MM.1S (cell line): ENCODE measurements around the gene ADARB1.

Source experiments
- DNase-seq: peaks from one replicate; pipeline ENCODE4 v3.0.0-alpha.2; 2015
- H2AFZ ChIP-seq: fragments of 300-600 bp; sonication (generic); 2 replicates; pipeline ENCODE4 v1.6.0; 2016; ENCODE audit warnings: antibody characterized with exemption, low read length
- H3F3A ChIP-seq: fragments of 300-600 bp; sonication (generic); 2 replicates; pipeline ENCODE4 v1.6.1; 2016; ENCODE audit warnings: mild to moderate bottlenecking, antibody characterized with exemption, low read length, moderate library complexity, mixed read lengths; ENCODE audit not compliant: insufficient read depth
- H3K27ac ChIP-seq: fragments of 300-600 bp; sonication (generic); 2 replicates; pipeline ENCODE4 v1.5.1; 2016; ENCODE audit warnings: mild to moderate bottlenecking, low read length
- H3K27me3 ChIP-seq: fragments of 300-600 bp; sonication (generic); replicated peaks from 2 replicates; pipeline ENCODE4 v1.6.0; 2016; ENCODE audit warnings: low read length; ENCODE audit not compliant: insufficient read depth
- H3K36me3 ChIP-seq: fragments of 300-600 bp; sonication (generic); replicated peaks from 2 replicates; pipeline ENCODE4 v1.6.1; 2016; ENCODE audit warnings: mild to moderate bottlenecking, low read length, mixed read lengths; ENCODE audit not compliant: insufficient read depth
- H3K4me1 ChIP-seq: fragments of 300-600 bp; sonication (generic); 2 replicates; pipeline ENCODE4 v1.6.1; 2016; ENCODE audit warnings: low read length, mixed read lengths
- H3K4me2 ChIP-seq: fragments of 300-600 bp; sonication (generic); 2 replicates; pipeline ENCODE4 v1.6.0; 2016; ENCODE audit warnings: low read depth, low read length
- H3K4me3 ChIP-seq: fragments of 300-600 bp; sonication (generic); 2 replicates; pipeline ENCODE4 v1.5.1; 2016; ENCODE audit warnings: low read length, mixed read lengths
- H3K79me2 ChIP-seq: fragments of 300-600 bp; sonication (generic); 2 replicates; pipeline ENCODE4 v1.6.1; 2016; ENCODE audit warnings: mixed run types, low read length, mixed read lengths
- H3K9ac ChIP-seq: fragments of 300-600 bp; sonication (generic); 2 replicates; pipeline ENCODE4 v1.6.1; 2016; ENCODE audit warnings: low read length, mixed read lengths
- H3K9me2 ChIP-seq: fragments of 300-600 bp; sonication (generic); replicated peaks from 2 replicates; pipeline ENCODE4 v1.6.1; 2016; ENCODE audit warnings: mild to moderate bottlenecking, low read length, mixed read lengths; ENCODE audit not compliant: insufficient read depth
- H3K9me3 ChIP-seq: fragments of 300-600 bp; sonication (generic); replicated peaks from 2 replicates; pipeline ENCODE4 v1.6.1; 2016; ENCODE audit warnings: mild to moderate bottlenecking, low read length, mixed read lengths; ENCODE audit not compliant: insufficient read depth
- H4K20me1 ChIP-seq: fragments of 300-600 bp; sonication (generic); 2 replicates; pipeline ENCODE4 v1.6.1; 2016; ENCODE audit warnings: mild to moderate bottlenecking, low read length, moderate library complexity, mixed read lengths; ENCODE audit not compliant: insufficient read depth
- EZH2 ChIP-seq: fragments of 300-600 bp; sonication (generic); optimal IDR thresholded peaks from 2 replicates; pipeline ENCODE3; 2017; ENCODE audit warnings: low read depth, mild to moderate bottlenecking, antibody characterized with exemption, low read length, mixed read lengths
- EZH2phosphoT487 ChIP-seq: fragments of 300-600 bp; sonication (generic); IDR thresholded peaks from 2 replicates; pipeline ENCODE4 v1.6.1; 2018; ENCODE audit warnings: antibody characterized with exemption, low read length
- TF ChIP-seq, protein P1 (sequence below): fragments of 300-600 bp; sonication (generic); IDR thresholded peaks from 2 replicates; pipeline ENCODE4 v1.5.1; 2016; ENCODE audit warnings: antibody characterized with exemption, low read length, mixed read lengths

The ADARB1 gene

DNA sequence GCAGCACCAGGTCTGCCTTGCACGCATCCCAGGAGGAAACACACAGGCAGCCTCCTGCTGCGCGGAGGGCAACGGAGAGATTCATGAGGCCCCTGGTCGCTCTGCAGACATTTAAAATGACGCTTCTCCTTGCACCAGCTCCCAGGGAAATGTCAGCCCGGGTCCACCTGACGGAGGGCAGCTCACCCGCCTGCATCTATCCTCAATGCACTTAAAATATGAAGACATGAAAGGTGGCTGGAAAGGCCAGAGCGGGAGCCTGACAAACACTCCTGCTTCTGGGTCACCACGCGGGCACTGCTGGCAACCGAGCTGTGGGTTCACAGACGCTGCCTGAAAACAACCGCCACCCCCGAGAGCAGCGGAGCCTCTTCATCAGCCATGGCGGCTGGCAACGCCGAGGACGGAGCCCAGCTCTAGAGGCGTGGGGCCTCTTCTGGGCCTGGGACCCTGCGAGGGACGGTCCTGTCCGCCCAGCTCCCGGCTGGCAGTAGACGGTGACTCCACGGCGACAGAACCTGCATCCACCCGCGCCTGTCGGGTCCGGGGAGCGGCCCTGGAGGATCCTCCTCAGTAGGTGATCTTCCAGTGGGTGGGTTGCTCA is 190.6 kb downstream of the ADARB1 start:
- Histone ChIP-seq H3K4me1 (no peaks in the 10 kb centered on the region), H3K27me3 (peaks cover 7% of the 10 kb centered on the region), H3K9ac (no peak overlapping the region), H3K4me3 (no peak overlapping the region), H3F3A (no peaks in the 10 kb centered on the region), H3K9me2 (no peaks in the 10 kb centered on the region), H3K79me2 (no peaks in the 10 kb centered on the region), H3K9me3 (no peaks in the 10 kb centered on the region), H4K20me1 (no peaks in the 10 kb centered on the region), H3K27ac (no peak overlapping the region), H2AFZ (no peak overlapping the region), H3K36me3 (no peaks in the 10 kb centered on the region; the same call in 1 of the 2 replicates), H3K4me2 (no peak overlapping the region)
- no peak for DNase-seq
- TF ChIP-seq, protein P1, sequence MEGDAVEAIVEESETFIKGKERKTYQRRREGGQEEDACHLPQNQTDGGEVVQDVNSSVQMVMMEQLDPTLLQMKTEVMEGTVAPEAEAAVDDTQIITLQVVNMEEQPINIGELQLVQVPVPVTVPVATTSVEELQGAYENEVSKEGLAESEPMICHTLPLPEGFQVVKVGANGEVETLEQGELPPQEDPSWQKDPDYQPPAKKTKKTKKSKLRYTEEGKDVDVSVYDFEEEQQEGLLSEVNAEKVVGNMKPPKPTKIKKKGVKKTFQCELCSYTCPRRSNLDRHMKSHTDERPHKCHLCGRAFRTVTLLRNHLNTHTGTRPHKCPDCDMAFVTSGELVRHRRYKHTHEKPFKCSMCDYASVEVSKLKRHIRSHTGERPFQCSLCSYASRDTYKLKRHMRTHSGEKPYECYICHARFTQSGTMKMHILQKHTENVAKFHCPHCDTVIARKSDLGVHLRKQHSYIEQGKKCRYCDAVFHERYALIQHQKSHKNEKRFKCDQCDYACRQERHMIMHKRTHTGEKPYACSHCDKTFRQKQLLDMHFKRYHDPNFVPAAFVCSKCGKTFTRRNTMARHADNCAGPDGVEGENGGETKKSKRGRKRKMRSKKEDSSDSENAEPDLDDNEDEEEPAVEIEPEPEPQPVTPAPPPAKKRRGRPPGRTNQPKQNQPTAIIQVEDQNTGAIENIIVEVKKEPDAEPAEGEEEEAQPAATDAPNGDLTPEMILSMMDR, result no peak
- TF ChIP-seq EZH2phosphoT487 (no peak), EZH2 (no peak)

DNA sequence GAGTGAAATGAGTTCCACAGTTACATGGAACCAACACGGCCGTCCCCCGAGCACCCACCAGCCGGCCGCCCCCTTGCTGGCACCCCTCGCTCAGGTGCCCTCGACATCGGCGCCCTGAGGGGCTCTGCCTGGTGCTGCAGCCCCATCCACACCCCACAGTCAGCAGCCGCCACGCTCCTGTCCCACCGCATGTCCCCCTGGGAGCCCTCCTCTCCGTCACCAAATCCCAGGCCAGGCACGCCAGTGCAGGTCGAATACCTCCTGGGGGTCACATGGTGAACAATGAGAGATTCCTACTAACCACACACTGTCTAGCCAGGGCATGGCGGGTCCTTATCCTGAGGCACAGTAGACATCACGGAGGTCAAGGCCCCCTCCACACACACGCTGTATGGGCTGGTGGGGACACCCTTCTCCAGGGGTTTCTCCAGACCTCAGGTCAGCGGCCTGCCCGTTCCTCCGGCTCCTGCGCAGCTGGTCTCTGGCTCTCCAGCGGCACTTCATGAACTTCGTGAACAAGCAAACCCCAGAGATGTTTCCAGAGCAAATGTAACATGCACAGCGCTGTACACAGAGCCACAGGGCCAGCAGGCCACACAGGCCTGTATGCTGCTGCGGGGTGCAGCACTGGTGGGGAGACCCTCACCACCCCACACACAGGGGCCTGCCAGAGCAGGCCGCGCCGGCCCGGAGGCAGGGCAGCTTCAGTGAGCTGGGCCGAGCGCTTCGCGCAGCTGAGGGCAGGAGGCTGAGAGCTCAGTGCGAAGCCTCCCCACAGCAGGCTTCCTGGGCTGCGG is 191.5 kb downstream of the ADARB1 start:
- Histone ChIP-seq H3K9me2 (no peaks in the 10 kb centered on the region), H3K36me3 (no peaks in the 10 kb centered on the region; the same call in 1 of the 2 replicates), H3K27ac (no peak overlapping the region), H3K27me3 (no peaks in the 10 kb centered on the region), H3K4me3 (no peak overlapping the region), H3F3A (no peaks in the 10 kb centered on the region), H4K20me1 (no peaks in the 10 kb centered on the region), H3K9ac (no peak overlapping the region), H3K4me2 (no peak overlapping the region), H2AFZ (no peak overlapping the region), H3K9me3 (no peaks in the 10 kb centered on the region), H3K4me1 (no peaks in the 10 kb centered on the region), H3K79me2 (no peaks in the 10 kb centered on the region)
- TF ChIP-seq, protein P1, result no peak
- TF ChIP-seq EZH2phosphoT487 (no peak), EZH2 (no peak)
- DNase-seq, result no peak

DNA sequence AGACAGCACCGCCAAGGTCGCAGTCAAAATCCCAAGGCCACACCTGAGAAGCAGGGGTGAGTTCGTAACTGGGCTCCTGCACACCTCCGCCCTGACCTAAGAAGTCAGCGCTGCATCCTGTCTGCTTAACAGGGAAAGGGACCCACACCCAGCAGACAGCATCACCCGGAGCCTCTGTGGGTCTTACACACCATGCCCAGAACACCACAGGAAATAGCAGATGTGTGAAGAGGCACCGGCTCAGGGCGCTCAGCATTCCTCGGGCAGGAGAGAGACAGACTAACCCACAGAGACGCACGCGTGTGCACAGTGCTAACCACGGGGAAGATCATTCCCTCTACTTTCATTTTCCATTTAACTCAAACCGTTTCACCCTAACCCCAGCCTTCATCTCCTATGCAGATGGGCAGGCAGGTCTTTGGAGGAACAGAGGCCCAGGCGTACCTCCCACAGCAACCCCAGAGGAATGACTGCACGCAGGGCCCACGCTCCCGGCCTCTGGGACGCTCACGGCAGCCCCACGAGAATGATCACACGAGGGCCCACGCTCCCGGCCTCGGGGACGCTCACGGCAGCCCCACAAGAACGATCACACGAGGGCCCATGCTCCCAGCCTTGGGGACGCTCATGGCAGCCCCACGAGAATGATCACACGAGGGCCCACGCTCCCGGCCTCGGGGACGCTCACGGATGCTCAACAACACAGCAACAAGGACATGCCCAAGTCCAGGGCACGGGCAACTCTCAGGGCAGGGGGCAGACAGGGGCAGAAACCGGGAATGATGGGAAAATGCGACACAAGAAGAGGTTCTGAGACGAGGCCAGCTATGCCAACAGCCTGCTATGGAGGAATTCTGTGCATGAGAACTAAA is 192.4 kb downstream of the ADARB1 start:
- no peak overlapping the region for H3K4me2 ChIP-seq
- peaks cover 2% of the 10 kb centered on the region for H3K36me3 ChIP-seq
- H3K4me3 ChIP-seq, result no peak overlapping the region
- H3K4me1 ChIP-seq, result no peaks in the 10 kb centered on the region
- H3F3A ChIP-seq, result no peaks in the 10 kb centered on the region
- no peaks in the 10 kb centered on the region for H3K79me2 ChIP-seq
- no peak overlapping the region for H3K27ac ChIP-seq
- H3K9ac ChIP-seq, result no peak overlapping the region
- H2AFZ ChIP-seq, result no peak overlapping the region
- H3K9me3 ChIP-seq, result no peaks in the 10 kb centered on the region
- no peak for DNase-seq
- H4K20me1 ChIP-seq, result no peaks in the 10 kb centered on the region
- TF ChIP-seq EZH2phosphoT487 (no peak), EZH2 (no peak)
- TF ChIP-seq, protein P1, result no peak
- H3K27me3 ChIP-seq, result no peaks in the 10 kb centered on the region
- H3K9me2 ChIP-seq, result no peaks in the 10 kb centered on the region
